ENCODE measurements around the gene KLHL26.

Gene KLHL26

GRCh38 chr19:18601875-18602274 is 35.0 kb upstream of the KLHL26 start:
- no peak for DNase-seq

GRCh38 chr19:18603255-18603957 is 33.4 kb upstream of the KLHL26 start:
- DNase-seq = no peak

GRCh38 chr19:18603958-18604819 is 32.6 kb upstream of the KLHL26 start:
- DNase-seq = no peak

- no peak for DNase-seq
Measured at GRCh38 chr19:18604820-18605159, 32.0 kb upstream of the KLHL26 start.

GRCh38 chr19:18605196-18605545 is 31.7 kb upstream of the KLHL26 start:
- no peak for DNase-seq

- DNase-seq = no peak
Measured at GRCh38 chr19:18605546-18606280, 31.1 kb upstream of the KLHL26 start.

GRCh38 chr19:18606281-18607225 is 30.3 kb upstream of the KLHL26 start, which contains the start of gene CRLF1:
Gene CRLF1 (minus strand): TSS chr19:18606799. CDS start chr19:18606656, 143 bp downstream.
- DNase-seq = no peak

- no peak for DNase-seq
Measured at GRCh38 chr19:18607226-18608101, 29.4 kb upstream of the KLHL26 start.

- DNase-seq = no peak
Measured at GRCh38 chr19:18608102-18608804, 28.6 kb upstream of the KLHL26 start.

- no peak for DNase-seq
Measured at GRCh38 chr19:18608805-18609716, 27.8 kb upstream of the KLHL26 start.

- no peak for DNase-seq
Measured at GRCh38 chr19:18609717-18610051, 27.1 kb upstream of the KLHL26 start.

GRCh38 chr19:18610245-18610555 is 26.6 kb upstream of the KLHL26 start:
- no peak for DNase-seq

- no peak for DNase-seq
Measured at GRCh38 chr19:18610556-18611326, 26.1 kb upstream of the KLHL26 start.

- DNase-seq = no peak
Measured at GRCh38 chr19:18611327-18612050, 25.3 kb upstream of the KLHL26 start.

- DNase-seq = no peak
Measured at GRCh38 chr19:18612051-18612771, 24.6 kb upstream of the KLHL26 start.

- no peak for DNase-seq
Measured at GRCh38 chr19:18612772-18613588, 23.8 kb upstream of the KLHL26 start, which contains the start of gene TMEM59L. Gene TMEM59L (plus strand): TSS chr19:18612870. CDS start chr19:18612959, 89 bp downstream.

Measured in NCI-H2107 (cell line).